WTC11 (cell line): ENCODE measurements around the gene TNKS2. TPM values are rescaled to one million over a fixed set of nuclear protein-coding genes. Genes with fewer than 3 reads are reported as not detected.

Experiments used
- ATAC-seq: fragments of 200-7000 bp; cut with Tn5 transposase; 2 replicates; pipeline ENCODE4 v1.10.0; 2021; ENCODE audit warnings: mild to moderate bottlenecking, moderate library complexity
- CTCF ChIA-PET: fragments of 300-600 bp; sonication (Branson Sonifier 250); formaldehyde crosslinking; loops from one replicate; lab custom pipeline; 2021; ENCODE audit warnings: antibody characterized with exemption; lab: Charles Lee
- POLR2A ChIA-PET: fragments of 350-600 bp; sonication (Branson Sonifier 250); formaldehyde crosslinking; loops from one replicate; lab custom pipeline; 2021; ENCODE audit warnings: antibody characterized with exemption; lab: Charles Lee
- DNase-seq: peaks from one replicate; pipeline ENCODE4 v3.0.0; 2021; ENCODE audit warnings: low spot score
- H3K27ac Mint-ChIP-seq: 2 replicates; pipeline ENCODE4 v1.8.0; 2021; ENCODE audit warnings: mixed read lengths
- H3K27me3 Mint-ChIP-seq: 2 replicates; pipeline ENCODE4 v1.8.0; 2021; ENCODE audit warnings: low read depth, mild to moderate bottlenecking, moderate library complexity, mixed read lengths
- H3K36me3 Mint-ChIP-seq: 2 replicates; pipeline ENCODE4 v1.8.0; 2021; ENCODE audit warnings: mixed read lengths
- H3K4me1 Mint-ChIP-seq: 2 replicates; pipeline ENCODE4 v1.8.0; 2022; ENCODE audit warnings: mixed read lengths
- H3K4me3 Mint-ChIP-seq: 2 replicates; pipeline ENCODE4 v1.8.0; 2021; ENCODE audit warnings: mild to moderate bottlenecking, moderate library complexity, mixed read lengths
- H3K9me3 Mint-ChIP-seq: 2 replicates; pipeline ENCODE4 v1.8.0; 2021; ENCODE audit warnings: mixed read lengths
- ATF1 ChIP-seq: sonication (generic); formaldehyde crosslinking; IDR thresholded peaks from 2 replicates; pipeline ENCODE4 v1.8.1; 2023; ENCODE audit warnings: mild to moderate bottlenecking, moderate library complexity, missing genetic modification reagents
- ATF2 ChIP-seq: sonication (generic); formaldehyde crosslinking; IDR thresholded peaks from 2 replicates; pipeline ENCODE4 v1.8.1; 2022; ENCODE audit warnings: low read depth, missing genetic modification reagents, borderline replicate concordance
- ATF3 ChIP-seq: sonication (generic); formaldehyde crosslinking; conservative IDR thresholded peaks from 2 replicates; pipeline ENCODE4 v1.8.1; 2022; ENCODE audit warnings: mild to moderate bottlenecking, missing genetic modification reagents
- CREM ChIP-seq: sonication (generic); formaldehyde crosslinking; IDR thresholded peaks from 2 replicates; pipeline ENCODE4 v1.8.1; 2022; ENCODE audit warnings: mild to moderate bottlenecking, missing genetic modification reagents, moderate library complexity
- ELF4 ChIP-seq: sonication (generic); formaldehyde crosslinking; IDR thresholded peaks from 2 replicates; pipeline ENCODE4 v1.8.1; 2022; ENCODE audit warnings: low read depth, mild to moderate bottlenecking, moderate library complexity, missing genetic modification reagents
- EMX1 ChIP-seq: fragments of 250-450 bp; sonication (Bioruptor Pico); IDR thresholded peaks from 2 replicates; pipeline ENCODE4 v1.8.0; 2021; ENCODE audit warnings: mild to moderate bottlenecking
- IRF1 ChIP-seq: sonication (generic); formaldehyde crosslinking; IDR thresholded peaks from 2 replicates; pipeline ENCODE4 v1.8.0; 2023; ENCODE audit warnings: missing genetic modification reagents
- JAZF1 ChIP-seq: fragments of 250-450 bp; sonication (Bioruptor Pico); IDR thresholded peaks from 2 replicates; pipeline ENCODE4 v1.9.0; 2021; ENCODE audit warnings: moderate library complexity, mild to moderate bottlenecking, inconsistent platforms
- KAT7 ChIP-seq: sonication (generic); formaldehyde crosslinking; IDR thresholded peaks from 2 replicates; pipeline ENCODE4 v1.8.1; 2023; ENCODE audit warnings: missing genetic modification reagents, mild to moderate bottlenecking, borderline replicate concordance
- NFYB ChIP-seq: sonication (generic); formaldehyde crosslinking; conservative IDR thresholded peaks from 2 replicates; pipeline ENCODE4 v1.8.0; 2022; ENCODE audit warnings: low read depth, missing genetic modification reagents
- TEAD1 ChIP-seq: sonication (generic); formaldehyde crosslinking; IDR thresholded peaks from 2 replicates; pipeline ENCODE4 v1.8.0; 2022; ENCODE audit warnings: mild to moderate bottlenecking, missing genetic modification reagents
- ZBTB21 ChIP-seq: sonication (generic); formaldehyde crosslinking; IDR thresholded peaks from 2 replicates; pipeline ENCODE4 v1.8.1; 2023; ENCODE audit warnings: mild to moderate bottlenecking, missing genetic modification reagents, borderline replicate concordance
- ZMAT4 ChIP-seq: fragments of 250-450 bp; sonication (Bioruptor Pico); IDR thresholded peaks from 2 replicates; pipeline ENCODE4 v1.9.0; 2021; ENCODE audit warnings: mild to moderate bottlenecking
- ZNF121 ChIP-seq: sonication (generic); formaldehyde crosslinking; IDR thresholded peaks from 2 replicates; pipeline ENCODE4 v1.8.0; 2023; ENCODE audit warnings: missing genetic modification reagents
- ZNF416 ChIP-seq: fragments of 250-450 bp; sonication (Bioruptor Pico); IDR thresholded peaks from 2 replicates; pipeline ENCODE4 v1.9.0; 2021; ENCODE audit warnings: mild to moderate bottlenecking, inconsistent platforms
- total RNA-seq: library from RNA; stranded (reverse); gene quantifications from 3 replicates; pipeline ENCODE4 v1.2.3, GENCODE V29; 2021
- TF ChIP-seq, protein P1 (sequence below): sonication (generic); formaldehyde crosslinking; IDR thresholded peaks from 2 replicates; pipeline ENCODE4 v1.8.0; 2022; ENCODE audit warnings: mild to moderate bottlenecking, missing genetic modification reagents
- TF ChIP-seq, protein P2 (sequence below): sonication (generic); formaldehyde crosslinking; IDR thresholded peaks from 2 replicates; pipeline ENCODE4 v1.8.0; 2023; ENCODE audit warnings: missing genetic modification reagents, mild to moderate bottlenecking, borderline replicate concordance
- TF ChIP-seq, protein P3 (sequence below): sonication (generic); formaldehyde crosslinking; IDR thresholded peaks from 2 replicates; pipeline ENCODE4 v1.8.0; 2023; ENCODE audit warnings: mild to moderate bottlenecking, missing genetic modification reagents
- TF ChIP-seq, protein P4 (sequence below): sonication (generic); formaldehyde crosslinking; IDR thresholded peaks from 2 replicates; pipeline ENCODE4 v1.8.0; 2022; ENCODE audit warnings: mild to moderate bottlenecking, missing genetic modification reagents

TNKS2 gene
- total RNA-seq, 1 experiment from 2014 or later, result 53.5 TPM

GRCh38 chr10:91907914-91908336 lies 109.7 kb downstream of the TNKS2 start:
- peaks cover 29% of the 10 kb centered on the region for H3K4me1 Mint-ChIP-seq
- peak overlapping the region; percentile 92 for H3K4me3 Mint-ChIP-seq
- no peaks in the 10 kb centered on the region for H3K9me3 Mint-ChIP-seq
- TF ChIP-seq CREM (CRISPR knock-in tag) (no peak), ATF2 (no peak)
- TF ChIP-seq, protein P1, sequence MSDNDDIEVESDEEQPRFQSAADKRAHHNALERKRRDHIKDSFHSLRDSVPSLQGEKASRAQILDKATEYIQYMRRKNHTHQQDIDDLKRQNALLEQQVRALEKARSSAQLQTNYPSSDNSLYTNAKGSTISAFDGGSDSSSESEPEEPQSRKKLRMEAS, result 0 out of 2 replicates have a peak, but pooled peaks have one; percentile 13
- DNase-seq (peak; percentile 50), ATAC-seq (peak; percentile 10; the same call in 1 of the 2 replicates)
- CTCF ChIA-PET, result interaction anchor here (0.6 to 2.4 kb wide), 10 partner anchors 9 to 395 kb away, joined by 3 to 11 read pairs (median 4); partner anchors contain the start of genes BTAF1 and TNKS2
- POLR2A ChIA-PET, result interaction anchor here (0.6 to 2.4 kb wide), 5 partner anchors 16 to 110 kb away, joined by 3 to 27 read pairs (median 7); partner anchors contain the start of genes BTAF1 and TNKS2
- H3K36me3 Mint-ChIP-seq, result peaks cover 18% of the 10 kb centered on the region
- H3K27ac Mint-ChIP-seq, result peak overlapping the region; percentile 46; the same call in 1 of the 2 replicates
- no peaks in the 10 kb centered on the region for H3K27me3 Mint-ChIP-seq

- DNase-seq, result peak; percentile 85
- H3K9me3 Mint-ChIP-seq, result no peaks in the 10 kb centered on the region
- ChIA-PET CTCF (interaction anchor here (0.6 to 2.4 kb wide), 10 partner anchors 9 to 396 kb away, joined by 3 to 11 read pairs (median 4); partner anchors contain the start of genes BTAF1 and TNKS2), POLR2A (interaction anchor here (0.6 to 2.4 kb wide), 8 partner anchors 15 to 610 kb away, joined by 3 to 27 read pairs (median 4); partner anchors contain the start of genes BTAF1 and TNKS2)
- H3K4me1 Mint-ChIP-seq, result peaks cover 29% of the 10 kb centered on the region
- peak overlapping the region; percentile 92 for H3K4me3 Mint-ChIP-seq
- H3K36me3 Mint-ChIP-seq, result peaks cover 18% of the 10 kb centered on the region
- no peaks in the 10 kb centered on the region for H3K27me3 Mint-ChIP-seq
- ATAC-seq, result peak; percentile 84
- peak overlapping the region; percentile 92 for H3K27ac Mint-ChIP-seq
- no peak for TF ChIP-seq ZMAT4
- TF ChIP-seq ZNF416 (CRISPR knock-in tag), result no peak
- TF ChIP-seq JAZF1 (CRISPR knock-in tag), result no peak
- TF ChIP-seq TEAD1 (CRISPR knock-in tag), result peak; percentile 77
- TF ChIP-seq IRF1 (CRISPR knock-in tag), result no peak
- TF ChIP-seq ATF1 (CRISPR knock-in tag), result no peak
- TF ChIP-seq ZNF121 (CRISPR knock-in tag), result 0 out of 2 replicates have a peak, but pooled peaks have one; percentile 15
- TF ChIP-seq ZBTB21 (CRISPR knock-in tag), result peak; percentile 82
- no peak for TF ChIP-seq NFYB (CRISPR knock-in tag)
- no peak for TF ChIP-seq ELF4 (CRISPR knock-in tag)
- TF ChIP-seq, protein P2, sequence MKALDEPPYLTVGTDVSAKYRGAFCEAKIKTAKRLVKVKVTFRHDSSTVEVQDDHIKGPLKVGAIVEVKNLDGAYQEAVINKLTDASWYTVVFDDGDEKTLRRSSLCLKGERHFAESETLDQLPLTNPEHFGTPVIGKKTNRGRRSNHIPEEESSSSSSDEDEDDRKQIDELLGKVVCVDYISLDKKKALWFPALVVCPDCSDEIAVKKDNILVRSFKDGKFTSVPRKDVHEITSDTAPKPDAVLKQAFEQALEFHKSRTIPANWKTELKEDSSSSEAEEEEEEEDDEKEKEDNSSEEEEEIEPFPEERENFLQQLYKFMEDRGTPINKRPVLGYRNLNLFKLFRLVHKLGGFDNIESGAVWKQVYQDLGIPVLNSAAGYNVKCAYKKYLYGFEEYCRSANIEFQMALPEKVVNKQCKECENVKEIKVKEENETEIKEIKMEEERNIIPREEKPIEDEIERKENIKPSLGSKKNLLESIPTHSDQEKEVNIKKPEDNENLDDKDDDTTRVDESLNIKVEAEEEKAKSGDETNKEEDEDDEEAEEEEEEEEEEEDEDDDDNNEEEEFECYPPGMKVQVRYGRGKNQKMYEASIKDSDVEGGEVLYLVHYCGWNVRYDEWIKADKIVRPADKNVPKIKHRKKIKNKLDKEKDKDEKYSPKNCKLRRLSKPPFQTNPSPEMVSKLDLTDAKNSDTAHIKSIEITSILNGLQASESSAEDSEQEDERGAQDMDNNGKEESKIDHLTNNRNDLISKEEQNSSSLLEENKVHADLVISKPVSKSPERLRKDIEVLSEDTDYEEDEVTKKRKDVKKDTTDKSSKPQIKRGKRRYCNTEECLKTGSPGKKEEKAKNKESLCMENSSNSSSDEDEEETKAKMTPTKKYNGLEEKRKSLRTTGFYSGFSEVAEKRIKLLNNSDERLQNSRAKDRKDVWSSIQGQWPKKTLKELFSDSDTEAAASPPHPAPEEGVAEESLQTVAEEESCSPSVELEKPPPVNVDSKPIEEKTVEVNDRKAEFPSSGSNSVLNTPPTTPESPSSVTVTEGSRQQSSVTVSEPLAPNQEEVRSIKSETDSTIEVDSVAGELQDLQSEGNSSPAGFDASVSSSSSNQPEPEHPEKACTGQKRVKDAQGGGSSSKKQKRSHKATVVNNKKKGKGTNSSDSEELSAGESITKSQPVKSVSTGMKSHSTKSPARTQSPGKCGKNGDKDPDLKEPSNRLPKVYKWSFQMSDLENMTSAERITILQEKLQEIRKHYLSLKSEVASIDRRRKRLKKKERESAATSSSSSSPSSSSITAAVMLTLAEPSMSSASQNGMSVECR, result peak; percentile 79
- no peak for TF ChIP-seq EMX1 (CRISPR knock-in tag)
- no peak for TF ChIP-seq ATF3 (CRISPR knock-in tag)
- TF ChIP-seq, protein P3, sequence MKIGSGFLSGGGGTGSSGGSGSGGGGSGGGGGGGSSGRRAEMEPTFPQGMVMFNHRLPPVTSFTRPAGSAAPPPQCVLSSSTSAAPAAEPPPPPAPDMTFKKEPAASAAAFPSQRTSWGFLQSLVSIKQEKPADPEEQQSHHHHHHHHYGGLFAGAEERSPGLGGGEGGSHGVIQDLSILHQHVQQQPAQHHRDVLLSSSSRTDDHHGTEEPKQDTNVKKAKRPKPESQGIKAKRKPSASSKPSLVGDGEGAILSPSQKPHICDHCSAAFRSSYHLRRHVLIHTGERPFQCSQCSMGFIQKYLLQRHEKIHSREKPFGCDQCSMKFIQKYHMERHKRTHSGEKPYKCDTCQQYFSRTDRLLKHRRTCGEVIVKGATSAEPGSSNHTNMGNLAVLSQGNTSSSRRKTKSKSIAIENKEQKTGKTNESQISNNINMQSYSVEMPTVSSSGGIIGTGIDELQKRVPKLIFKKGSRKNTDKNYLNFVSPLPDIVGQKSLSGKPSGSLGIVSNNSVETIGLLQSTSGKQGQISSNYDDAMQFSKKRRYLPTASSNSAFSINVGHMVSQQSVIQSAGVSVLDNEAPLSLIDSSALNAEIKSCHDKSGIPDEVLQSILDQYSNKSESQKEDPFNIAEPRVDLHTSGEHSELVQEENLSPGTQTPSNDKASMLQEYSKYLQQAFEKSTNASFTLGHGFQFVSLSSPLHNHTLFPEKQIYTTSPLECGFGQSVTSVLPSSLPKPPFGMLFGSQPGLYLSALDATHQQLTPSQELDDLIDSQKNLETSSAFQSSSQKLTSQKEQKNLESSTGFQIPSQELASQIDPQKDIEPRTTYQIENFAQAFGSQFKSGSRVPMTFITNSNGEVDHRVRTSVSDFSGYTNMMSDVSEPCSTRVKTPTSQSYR (CRISPR knock-in tag), result peak; percentile 62; the same call in 1 of the 2 replicates
- no peak for TF ChIP-seq KAT7 (CRISPR knock-in tag)
- TF ChIP-seq, protein P4, sequence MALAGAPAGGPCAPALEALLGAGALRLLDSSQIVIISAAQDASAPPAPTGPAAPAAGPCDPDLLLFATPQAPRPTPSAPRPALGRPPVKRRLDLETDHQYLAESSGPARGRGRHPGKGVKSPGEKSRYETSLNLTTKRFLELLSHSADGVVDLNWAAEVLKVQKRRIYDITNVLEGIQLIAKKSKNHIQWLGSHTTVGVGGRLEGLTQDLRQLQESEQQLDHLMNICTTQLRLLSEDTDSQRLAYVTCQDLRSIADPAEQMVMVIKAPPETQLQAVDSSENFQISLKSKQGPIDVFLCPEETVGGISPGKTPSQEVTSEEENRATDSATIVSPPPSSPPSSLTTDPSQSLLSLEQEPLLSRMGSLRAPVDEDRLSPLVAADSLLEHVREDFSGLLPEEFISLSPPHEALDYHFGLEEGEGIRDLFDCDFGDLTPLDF (CRISPR knock-in tag), result peak; percentile 62; the same call in 1 of the 2 replicates
These were observed 110.3 kb downstream of the TNKS2 start for GRCh38 chr10:91908337-91909116.
